PC-3 (cell line): ENCODE measurements around the gene SH2D3A.
A peak's percentile ranks its signal among the peaks of the same experiment; 100 is the strongest.

ENCODE experiments used
- EZH2 ChIP-seq: fragments of 300-600 bp; sonication (generic); IDR thresholded peaks from one replicate; pipeline ENCODE4 v1.6.1; 2017; ENCODE audit warnings: antibody characterized with exemption, mild to moderate bottlenecking, low read length; ENCODE audit not compliant: unreplicated experiment
- TF ChIP-seq, protein P1 (sequence below): fragments of 300-600 bp; sonication (generic); conservative IDR thresholded peaks from 2 replicates; pipeline ENCODE4 v1.5.1; 2017; ENCODE audit warnings: antibody characterized with exemption, low read depth, mild to moderate bottlenecking, low read length

GRCh38 chr19:6717036-6717435, 50.2 kb downstream of the SH2D3A start:
- TF ChIP-seq, protein P1, sequence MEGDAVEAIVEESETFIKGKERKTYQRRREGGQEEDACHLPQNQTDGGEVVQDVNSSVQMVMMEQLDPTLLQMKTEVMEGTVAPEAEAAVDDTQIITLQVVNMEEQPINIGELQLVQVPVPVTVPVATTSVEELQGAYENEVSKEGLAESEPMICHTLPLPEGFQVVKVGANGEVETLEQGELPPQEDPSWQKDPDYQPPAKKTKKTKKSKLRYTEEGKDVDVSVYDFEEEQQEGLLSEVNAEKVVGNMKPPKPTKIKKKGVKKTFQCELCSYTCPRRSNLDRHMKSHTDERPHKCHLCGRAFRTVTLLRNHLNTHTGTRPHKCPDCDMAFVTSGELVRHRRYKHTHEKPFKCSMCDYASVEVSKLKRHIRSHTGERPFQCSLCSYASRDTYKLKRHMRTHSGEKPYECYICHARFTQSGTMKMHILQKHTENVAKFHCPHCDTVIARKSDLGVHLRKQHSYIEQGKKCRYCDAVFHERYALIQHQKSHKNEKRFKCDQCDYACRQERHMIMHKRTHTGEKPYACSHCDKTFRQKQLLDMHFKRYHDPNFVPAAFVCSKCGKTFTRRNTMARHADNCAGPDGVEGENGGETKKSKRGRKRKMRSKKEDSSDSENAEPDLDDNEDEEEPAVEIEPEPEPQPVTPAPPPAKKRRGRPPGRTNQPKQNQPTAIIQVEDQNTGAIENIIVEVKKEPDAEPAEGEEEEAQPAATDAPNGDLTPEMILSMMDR, result peak; percentile 37; the same call in 1 of the 2 replicates
- no peak for TF ChIP-seq EZH2
